Stimulated activated CD4-positive, alpha-beta T cell treated with anti-CD3 and anti-CD28 coated beads, Interleukin-1b, Interleukin-23, amount 100 ng/mL, for 48 hours (primary cell): ENCODE results near the gene ACTN1.
"Not testable (repeated sequence)": the region's sequence is repeated elsewhere in the genome, so short reads cannot be mapped to it uniquely, and the experiment has no call there.

Experiments used
- DNase-seq: peaks from one replicate; pipeline ENCODE4 v3.0.0-alpha.2; 2020

Gene ACTN1

DNA sequence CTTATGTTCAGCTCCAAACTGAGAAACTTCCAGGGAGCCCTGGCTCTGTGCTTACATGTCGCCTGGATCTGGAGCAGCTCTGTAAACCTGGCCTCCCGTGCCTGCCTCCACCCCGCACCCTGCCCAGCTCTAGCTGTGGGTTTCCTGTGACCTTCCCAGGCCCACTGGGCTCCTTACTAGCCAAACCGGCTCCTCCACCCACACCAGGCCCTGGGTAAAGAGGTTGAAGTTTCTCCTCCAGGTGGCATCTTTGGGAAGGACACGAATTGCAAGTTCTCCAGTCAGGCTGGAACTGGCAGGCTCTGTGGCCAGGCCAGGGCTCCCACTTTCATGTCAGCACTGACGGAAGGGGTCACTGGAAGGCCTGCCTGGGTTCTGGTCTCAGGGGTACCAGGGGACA, 125.4 kb downstream of the ACTN1 start:
- no peak for DNase-seq

DNA sequence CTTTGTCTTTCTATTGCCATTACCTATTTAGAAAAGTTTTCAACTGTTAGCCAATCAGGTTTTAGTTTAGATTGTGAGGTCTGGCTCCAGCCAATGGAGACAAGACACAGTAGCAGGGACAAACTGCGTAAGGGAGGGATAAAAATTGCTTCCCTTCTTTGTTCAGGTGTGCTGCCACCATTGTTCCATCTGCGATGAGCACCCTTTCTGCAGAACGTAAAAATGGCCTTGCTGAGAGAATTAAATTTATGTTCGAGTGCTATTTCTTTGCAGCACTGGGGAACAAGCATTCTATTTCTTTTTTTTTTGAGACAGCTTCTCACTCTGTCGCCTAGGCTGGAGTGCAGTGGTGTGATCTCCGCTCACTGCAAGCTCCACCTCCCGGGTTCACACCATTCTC, 126.6 kb downstream of the ACTN1 start:
- not testable (repeated sequence) for DNase-seq

DNA sequence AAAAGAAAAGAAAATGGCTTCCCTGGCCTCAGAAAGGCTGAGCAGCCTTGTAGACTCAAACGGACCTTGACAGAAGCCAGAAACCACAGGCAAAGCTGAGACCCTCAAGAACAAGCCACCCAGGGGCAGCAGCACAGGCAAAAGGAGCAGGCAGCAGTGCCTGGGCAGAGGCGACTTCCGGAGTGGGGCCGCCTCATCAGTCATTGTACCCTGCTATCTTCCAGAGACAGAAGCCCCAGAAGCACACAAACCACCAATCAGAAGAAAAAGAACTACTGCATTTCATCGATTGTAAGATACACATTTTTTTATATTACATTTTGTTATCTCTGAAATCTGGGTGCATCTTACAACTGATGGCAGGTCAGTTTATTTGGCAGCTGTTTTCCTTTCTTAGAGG, 128.0 kb downstream of the ACTN1 start:
- no peak for DNase-seq

DNA sequence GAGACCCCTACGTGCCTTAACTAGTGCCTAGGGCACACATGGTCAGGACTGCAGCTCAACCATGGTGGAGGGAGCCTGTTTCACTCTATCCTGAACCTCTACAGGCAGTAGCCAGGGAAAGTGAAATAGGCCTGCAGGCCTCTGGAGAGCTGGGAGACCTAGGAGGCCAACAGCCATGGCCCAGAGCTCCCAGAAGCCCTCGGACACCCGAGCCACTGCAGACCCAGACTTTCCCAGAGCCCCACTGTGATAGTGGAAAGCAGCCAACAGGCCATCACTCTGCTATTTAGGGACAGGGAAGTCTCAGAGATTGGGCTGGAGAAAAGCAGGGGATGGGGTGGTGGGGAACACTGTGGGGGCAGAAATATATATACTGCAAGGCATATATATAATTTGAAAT, 129.7 kb downstream of the ACTN1 start:
- DNase-seq: no peak

DNA sequence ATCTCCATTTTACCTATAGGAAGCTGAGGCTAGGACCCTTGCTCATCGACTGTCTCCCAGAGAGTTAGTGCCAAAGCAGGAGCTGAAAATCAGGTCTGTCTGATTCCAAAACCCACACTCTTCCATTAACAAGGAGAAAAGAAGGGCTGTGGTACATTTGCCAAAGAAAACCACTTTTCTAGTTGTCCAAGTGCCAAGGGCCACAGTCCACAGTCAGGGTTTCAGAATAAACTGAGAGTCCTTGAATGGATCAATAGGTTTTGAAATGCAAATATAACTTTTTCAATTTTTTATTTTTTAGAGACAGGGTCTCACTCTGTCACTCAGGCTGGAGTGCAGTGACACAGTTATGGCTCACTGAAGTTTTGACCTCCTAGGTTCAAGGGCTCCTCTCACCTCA, 130.8 kb downstream of the ACTN1 start:
- no peak for DNase-seq

DNA sequence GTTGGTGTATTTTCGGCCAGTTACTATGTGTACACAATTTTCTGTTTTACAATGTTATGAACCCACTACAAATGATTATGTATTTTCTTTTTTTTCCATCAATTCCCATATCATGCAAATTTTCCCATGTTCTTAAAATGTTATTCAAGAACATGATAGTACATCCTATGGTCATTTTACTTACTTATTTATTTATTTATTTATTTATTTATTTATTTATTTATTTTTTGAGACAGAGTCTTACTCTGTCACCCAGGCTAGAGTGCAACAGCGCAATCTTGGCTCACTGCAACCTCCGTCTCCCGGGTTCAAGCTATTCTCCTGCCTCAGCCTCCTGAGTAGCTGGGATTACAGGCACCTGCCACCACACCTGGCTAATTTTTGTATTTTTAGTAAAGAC, 131.5 kb downstream of the ACTN1 start:
- DNase-seq: not testable (repeated sequence)

DNA sequence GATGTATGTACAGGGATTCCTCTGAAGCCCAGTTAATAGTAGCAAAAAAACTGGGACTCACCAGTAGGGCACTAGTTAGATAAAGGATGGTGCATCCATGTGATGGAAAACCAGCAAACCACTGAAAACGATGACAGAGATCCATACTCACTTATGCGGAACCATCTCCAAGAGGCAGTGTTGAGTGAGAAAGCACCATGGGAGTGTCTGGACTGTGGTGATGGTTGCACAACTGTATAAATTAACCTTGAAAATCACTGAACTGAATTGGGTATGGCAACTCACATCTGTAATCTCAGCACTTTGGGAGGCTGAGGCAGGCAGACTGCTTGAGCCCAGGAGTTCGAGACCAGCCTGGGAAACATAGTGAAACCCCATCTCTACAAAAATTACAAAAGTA, 132.6 kb downstream of the ACTN1 start:
- no peak for DNase-seq

DNA sequence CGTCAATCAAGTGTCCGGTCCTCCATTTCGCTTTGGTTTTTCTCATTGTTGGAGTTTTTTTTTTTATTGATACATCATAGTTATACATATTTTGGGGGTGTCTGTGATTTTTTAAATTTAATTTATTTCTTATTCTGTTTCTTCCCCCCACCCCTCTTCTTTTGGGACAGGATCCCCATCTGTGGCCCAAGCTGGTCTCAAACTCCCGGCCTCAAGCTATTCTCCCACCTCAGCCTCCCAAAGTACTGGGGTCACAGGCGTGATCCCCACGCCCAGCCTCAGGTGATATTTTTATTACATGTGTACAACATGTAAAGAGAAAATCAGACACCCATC, 134.9 kb downstream of the ACTN1 start:
- DNase-seq: no peak

DNA sequence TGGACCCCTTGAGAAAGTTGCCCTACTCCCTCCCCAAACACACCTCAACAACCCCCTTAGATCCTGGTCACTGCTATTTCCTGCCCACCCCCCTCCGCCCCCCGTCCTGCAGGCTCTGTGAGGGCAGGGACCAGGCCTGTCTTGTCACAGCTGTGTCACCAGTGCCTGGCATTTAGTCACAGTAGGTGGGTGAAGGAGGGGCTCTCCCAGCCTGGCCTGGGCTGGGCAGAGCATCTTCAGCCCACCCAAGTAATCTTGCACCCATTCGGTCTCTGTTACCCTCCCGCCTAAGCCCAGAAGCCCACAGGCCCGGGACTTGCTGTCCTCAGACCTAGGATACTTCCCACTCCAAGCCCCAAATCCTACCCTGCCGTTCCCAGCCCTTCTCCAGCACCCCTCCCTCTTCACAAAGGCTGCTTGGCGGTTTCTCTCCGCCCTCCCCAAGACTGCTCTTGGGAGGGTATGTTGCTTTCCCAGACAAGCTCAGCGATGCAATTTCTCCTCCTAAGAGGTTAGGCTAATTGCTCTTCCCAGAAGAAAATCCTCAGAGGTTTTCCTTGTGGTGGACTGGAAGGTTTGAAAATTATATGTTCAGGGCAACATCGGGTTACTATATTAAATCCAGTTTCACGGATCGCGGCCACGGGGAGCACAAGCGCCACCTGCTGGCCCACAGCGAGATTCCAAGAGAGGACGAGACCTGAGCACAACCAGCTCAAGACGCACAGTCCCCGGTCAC, 135.5 kb downstream of the ACTN1 start:
- peak; percentile 75 for DNase-seq

DNA sequence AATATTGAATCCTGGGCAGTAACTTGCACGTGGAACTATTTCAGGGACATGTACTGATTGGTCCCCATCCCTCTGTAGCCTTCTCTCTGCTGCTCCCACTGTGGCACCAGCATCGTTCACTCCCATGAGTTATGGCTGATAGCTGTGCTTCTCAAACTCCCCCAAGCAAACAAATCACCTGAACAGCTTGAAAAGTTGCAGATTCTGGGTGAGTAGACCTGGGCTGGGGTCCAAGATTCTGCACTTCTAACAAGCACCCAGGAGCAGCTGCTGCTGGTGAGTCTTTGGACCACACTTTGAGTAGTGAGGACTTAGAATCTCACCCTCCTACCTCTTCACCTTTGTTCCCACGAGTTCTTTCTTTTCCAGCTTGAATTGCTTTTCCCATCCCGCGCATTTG, 136.8 kb downstream of the ACTN1 start:
- no peak for DNase-seq

DNA sequence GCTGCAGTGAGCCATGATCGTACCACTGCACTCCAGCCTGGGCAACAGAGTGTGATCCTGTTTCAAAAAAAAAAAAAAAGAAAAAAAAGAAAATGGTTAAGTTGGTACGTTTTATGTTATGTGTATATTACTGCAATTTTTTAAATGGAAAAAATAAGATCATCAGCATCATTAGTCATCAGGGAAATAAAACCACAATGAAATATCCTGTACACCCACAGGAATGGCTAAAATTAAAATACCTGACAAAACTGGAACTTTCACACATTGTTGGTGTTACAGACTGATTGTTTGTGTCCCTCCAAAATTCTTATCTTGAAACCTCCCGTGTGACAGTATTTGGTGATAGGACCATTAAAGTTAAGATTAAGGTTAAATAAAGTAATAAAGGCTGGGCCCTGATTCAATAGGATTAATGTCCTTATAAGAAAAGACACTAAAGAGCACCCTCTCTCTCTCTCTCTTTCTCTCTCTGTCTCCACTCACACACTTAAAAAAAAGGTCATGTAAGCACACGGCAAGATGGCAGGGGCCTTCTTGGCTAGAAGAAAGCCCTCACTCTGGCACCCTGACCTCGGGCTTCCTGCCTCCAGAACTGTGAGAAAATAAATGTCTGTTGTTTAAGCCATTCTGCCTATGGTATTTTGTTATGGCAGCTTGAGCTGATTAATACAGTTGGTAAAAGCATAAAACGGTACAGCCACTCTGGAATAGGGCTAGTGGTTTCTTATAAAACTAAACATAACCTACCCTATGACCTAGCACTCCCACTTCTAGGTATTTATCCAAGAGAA, 137.9 kb downstream of the ACTN1 start:
- DNase-seq: no peak

DNA sequence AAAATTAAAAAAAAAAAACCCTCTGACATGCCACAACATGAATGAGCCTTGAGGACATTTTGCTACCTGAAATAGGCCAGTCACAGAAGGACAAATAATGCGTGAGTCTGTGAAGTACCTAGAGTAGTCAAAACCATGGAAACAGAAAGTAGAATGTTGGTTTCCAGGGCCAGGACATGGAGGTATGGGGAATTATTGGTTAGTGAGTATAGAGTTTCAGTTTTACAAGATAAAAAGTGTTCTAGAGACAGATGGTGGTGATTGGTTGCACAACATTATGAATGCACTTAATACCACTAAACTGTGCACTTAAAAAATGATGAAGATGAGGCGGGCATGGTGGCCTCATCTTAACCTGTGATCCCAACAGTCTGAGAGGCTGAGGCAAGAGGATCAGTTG, 138.6 kb downstream of the ACTN1 start:
- DNase-seq: no peak

DNA sequence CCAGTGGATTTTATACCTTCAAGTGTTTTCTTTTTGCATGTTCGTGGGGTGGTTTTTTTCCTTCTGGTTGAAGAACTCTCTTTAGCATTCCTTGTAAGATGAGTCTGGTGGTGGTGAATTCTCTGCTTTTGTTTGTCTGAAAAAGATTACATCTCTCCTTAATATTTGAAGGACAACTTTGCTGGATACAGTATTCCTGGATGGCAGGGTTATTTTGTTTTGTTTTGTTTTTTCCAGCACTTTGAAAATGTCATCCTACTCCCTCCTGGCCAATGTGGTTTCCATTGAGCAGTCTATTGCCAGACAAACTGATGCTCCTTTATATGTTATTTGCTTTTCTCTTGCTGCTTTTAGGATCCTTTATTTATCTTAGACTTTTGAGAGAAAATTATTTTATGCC, 143.0 kb downstream of the ACTN1 start:
- no peak for DNase-seq

DNA sequence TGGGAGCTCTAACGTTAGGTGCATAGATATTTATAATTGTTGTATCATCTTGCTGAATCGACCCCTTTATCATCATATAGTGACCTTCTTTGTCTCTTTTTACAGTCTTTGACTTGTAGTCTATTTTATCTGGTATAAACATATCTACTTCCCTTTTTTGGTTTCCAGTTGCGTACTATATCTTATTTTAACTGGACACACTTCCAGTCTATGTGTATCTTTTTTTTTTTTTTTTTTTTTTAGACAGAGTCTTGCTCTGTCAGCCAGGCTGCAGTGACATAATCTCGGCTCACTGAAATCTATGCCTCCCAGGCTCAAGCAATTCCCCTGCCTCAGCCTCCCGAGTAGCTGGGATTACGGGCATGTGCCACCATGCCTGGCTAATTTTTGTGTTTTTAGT, 144.3 kb downstream of the ACTN1 start:
- DNase-seq: no peak

DNA sequence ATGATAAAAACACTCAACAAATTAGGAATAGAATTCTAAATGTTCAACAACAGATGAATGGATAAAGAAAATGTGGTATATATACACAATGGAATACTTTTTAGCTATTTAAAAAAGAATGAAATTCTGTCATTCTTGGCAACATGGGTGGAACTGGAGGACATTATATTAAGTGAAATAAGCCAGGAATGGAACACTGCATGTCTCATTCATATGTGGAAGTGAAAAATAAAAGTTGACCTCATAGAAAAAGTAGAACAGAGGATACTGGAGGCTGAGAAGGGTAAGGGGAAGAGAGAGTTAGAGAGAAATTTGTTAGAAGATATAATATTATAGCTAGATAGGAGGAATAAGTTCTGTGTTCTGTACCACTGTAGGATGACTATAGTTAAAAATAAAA, 150.4 kb downstream of the ACTN1 start:
- DNase-seq: no peak

DNA sequence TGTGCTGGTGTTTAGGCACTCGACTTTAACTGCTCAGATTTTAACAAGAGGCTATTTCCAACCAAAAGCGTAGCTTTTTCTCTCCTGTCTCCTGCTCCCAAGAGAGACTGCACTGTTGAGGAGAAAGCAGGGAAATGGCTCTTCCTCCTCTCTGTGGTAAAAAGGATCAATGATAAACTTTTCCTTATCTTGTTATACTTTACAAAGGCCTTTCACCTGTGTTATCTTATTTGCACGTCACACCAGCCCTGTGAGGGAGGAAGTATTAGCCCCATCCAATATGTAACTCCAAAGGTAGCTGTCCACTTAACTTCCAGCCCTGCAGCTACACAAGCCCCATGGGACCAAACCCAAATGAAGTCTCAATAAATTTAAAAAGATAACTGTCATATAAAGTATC, 153.4 kb downstream of the ACTN1 start:
- no peak for DNase-seq

DNA sequence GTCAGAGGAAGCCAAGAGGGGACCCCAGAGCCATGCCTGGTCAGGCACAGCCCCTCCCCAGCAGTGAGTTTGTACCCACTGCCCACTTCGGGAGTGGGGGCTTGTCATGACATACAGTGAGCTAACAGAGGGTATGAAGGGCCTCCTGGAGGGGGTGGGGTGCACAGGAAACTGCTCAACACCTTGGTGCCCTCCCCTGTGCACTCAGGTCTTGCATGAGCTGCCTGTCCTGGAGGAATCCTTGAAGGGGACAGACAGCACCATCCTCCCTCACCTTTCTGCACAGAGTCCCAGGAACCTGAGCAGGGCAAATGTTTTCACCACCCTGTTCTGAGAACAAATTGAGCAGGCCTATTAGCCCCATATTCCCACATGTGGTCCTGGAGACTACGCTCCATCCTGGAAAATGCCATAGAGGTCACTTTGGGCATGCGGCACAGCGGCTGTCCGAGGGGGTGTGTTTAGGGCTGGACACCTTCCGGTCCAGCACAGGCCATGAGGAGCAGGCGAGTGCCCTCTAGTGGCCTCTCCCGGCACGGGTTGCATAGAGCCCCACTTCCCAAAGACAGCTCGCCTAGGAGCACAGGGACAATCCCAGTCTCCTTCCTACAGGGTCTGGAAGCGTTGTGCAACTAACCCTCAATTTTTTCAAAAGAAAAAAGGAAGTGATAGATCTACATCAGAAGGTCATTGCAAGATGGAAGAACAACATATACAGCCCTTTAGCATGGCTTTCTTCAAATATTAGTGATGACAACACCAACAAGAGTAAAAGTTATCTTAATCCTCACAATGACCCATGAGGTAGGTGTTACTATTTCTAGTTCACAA, 154.4 kb downstream of the ACTN1 start:
- peak; percentile 35 for DNase-seq

DNA sequence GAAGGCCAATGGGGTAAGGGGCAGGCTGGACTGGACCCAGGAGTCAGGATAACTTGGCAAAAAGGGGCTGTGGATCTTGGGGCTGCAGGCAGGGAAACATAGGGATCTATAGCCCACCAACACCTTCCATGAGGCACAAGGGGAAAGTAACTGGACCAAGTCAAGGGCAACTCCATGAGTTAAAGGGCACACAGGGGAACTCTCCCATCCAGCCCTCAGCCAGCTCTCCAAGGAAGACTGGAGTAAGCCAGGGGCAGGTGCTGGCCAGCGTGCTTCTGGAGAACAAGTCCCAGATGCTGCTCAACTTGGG, 154.9 kb downstream of the ACTN1 start:
- no peak for DNase-seq
